Ramos (cell line): Measurements from ENCODE around the gene TMEM238L.

Source experiments
- in situ Hi-C: fragments of 300-500 bp; cut with MboI; formaldehyde crosslinking; loops from one replicate; pipeline ENCODE4 v1.14.3; 2022; ENCODE audit warnings: low sequenced_read_pairs; ENCODE audit not compliant: unreplicated experiment

TMEM238L gene

DNA sequence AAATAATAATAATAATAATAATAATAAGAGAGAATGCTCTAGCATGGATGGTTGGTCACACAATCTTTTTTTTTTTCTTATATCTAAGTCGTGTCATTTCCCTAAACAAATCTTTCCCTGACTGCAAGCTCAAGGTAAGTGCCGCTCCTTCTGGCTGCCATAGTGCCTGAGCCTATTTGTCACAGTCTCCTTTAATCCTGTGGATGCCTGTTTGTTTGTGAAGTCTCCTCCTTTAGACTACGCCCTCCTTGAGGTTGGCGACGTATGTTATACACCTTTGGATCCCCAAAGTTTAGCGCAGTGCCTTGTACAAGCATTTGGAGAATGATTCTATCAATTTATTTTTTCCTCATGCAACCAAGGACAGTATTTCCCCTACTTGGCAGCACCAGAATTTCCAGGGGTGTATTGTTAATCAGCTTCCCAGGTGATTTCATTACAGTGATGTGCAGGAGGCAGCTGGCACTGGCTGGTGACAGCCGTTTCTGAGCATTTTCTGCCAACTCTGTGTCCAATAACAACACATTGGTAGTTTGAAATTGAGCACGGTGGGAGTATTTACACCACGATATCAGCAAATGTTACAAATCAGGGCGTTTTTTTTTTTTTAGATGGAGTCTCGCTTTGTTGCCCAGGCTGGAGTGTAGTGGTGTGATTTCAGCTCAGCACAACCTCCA lies 26.6 kb downstream of the TMEM238L start:
- in situ Hi-C loops, result no loop called here

DNA sequence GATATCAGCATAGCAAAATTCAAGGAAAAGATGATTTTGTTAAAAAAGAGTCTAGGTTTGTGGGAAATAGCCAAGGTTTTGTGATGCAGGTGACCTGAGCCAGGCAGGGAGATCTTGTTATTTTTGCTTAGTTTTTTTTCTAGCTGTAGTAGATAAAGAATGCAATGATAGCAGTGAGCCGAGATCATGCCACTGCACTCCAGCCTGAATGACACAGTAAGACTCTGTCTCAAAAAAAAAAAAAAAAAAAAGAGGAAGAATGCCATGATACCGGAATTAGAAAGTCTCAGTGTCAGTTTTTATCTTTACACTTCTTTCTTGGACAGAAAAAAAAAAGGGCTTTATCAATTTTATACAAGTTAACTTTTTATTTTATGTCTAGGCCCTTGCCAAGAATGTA lies 27.5 kb downstream of the TMEM238L start:
- in situ Hi-C loops, result no loop called here

- in situ Hi-C loops, result no loop called here
Measured at GRCh38 chr17:10775740-10776356, 28.1 kb downstream of the TMEM238L start.

- in situ Hi-C loops, result no loop called here
Measured at GRCh38 chr17:10775058-10775457, 28.8 kb downstream of the TMEM238L start.

DNA sequence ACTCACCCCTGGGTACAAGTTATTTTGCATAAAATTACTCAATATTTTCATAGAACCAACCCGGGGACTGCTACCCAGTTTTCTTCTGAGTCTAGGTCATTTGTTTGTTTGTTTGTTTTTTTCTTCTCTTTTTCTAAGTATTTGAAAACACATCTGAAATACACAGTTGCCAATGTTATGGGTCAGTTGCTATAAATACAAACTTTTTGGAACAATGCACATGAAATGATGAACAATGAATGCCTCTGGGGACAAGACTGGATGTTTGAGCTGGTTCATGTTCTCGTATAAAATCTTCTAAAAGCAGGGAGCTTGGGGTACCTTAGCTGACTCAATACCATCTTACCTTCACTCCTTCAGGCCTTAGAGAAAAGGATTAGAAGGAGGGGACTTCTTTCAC lies 30.5 kb downstream of the TMEM238L start:
- in situ Hi-C loops, result no loop called here

- in situ Hi-C loops, result no loop called here
Measured at GRCh38 chr17:10772425-10773380, 31.2 kb downstream of the TMEM238L start.

GRCh38 chr17:10771148-10771547 lies 32.8 kb downstream of the TMEM238L start:
- in situ Hi-C loops, result no loop called here

DNA sequence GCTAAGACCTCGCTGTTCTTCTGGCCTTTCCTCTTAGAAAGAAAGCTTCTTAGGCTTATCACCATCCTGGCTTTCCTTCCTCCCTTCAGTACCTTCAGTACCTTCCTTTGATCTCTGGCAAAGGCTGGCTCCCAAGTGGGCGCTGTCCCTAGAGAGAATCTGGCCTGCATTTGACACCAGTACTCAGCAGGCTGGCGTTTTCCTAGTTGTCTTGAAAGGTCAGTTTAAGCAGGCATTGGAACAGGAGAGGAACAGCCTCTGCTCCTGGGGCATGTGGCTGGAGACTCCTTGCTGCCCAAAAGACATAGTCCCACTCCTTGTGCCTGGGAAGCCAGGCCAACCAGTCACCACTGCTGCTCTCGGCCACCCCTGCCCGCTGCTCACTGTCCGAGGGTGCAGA lies 34.1 kb downstream of the TMEM238L start:
- in situ Hi-C loops, result no loop called here

- in situ Hi-C loops, result no loop called here
Measured at GRCh38 chr17:10768750-10769251, 35.1 kb downstream of the TMEM238L start.

GRCh38 chr17:10767232-10767631 lies 36.7 kb downstream of the TMEM238L start:
- in situ Hi-C loops, result no loop called here

DNA sequence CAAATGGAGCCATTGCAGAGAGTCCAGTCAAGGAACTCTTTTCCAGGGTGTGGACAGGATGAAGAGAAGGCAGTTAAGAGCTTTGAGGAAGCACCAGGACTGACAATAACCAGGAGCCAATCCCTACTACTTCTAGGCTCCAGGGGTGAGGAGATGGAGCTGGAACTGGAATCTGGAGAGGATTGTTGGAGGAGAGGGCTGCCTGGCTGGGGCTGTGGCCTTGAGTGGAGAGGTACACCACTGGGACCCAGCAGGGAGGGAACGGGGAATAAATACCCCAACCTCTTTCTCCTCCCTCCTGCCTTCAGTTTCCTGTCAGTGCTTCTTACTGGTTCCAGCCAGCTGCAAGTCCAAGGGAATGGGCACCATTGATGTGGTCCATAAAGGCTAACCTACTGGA lies 41.9 kb downstream of the TMEM238L start:
- in situ Hi-C loops, result no loop called here

- in situ Hi-C loops, result no loop called here
Measured at GRCh38 chr17:10761281-10761680, 42.6 kb downstream of the TMEM238L start.

GRCh38 chr17:10758062-10758461 lies 45.8 kb downstream of the TMEM238L start:
- in situ Hi-C loops, result no loop called here

- in situ Hi-C loops, result no loop called here
Measured at GRCh38 chr17:10757647-10758046, 46.3 kb downstream of the TMEM238L start.

DNA sequence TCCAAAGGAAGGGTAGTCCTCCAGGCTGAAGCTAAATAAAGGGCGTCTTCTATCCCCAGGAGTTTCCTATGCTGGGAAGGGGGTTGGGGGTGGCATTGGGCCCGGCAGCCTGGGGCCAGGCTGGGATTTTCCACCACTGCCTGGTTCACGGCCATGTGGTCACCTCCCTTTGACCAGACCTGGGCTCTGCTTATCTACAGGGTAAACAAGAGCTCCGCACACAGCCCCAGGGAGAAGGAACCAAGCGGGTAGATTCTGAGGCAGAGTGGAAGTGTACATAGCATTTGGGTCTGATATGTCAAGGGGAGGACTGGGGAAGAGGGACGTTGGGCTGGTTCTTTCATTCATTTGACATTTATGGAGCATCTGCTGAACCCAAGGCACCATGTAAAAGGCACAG lies 46.8 kb downstream of the TMEM238L start:
- in situ Hi-C loops, result no loop called here

DNA sequence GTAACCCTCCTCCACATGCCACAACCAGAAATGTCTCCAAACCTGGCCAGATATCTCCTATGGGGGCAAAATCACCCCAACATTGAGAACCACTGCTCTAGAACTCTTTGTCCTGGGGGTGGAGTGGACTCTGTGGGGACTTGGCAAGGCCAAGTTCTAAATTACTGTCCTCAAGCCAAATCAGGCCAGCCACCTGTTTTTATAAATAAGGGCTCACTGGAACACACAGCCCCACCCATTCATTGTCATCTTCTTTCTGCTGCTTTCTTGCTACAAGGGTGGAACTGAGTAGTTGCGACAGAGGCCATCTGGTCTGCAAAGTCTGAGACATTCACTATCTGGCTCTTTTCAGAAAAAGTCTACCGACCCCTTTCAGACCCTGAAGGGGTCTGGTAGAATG lies 47.3 kb downstream of the TMEM238L start:
- in situ Hi-C loops, result no loop called here

- in situ Hi-C loops, result no loop called here
Measured at GRCh38 chr17:10756185-10756584, 47.7 kb downstream of the TMEM238L start.

GRCh38 chr17:10755592-10756127 lies 48.2 kb downstream of the TMEM238L start:
- in situ Hi-C loops, result no loop called here

- in situ Hi-C loops, result no loop called here
Measured at GRCh38 chr17:10754861-10755591, 48.9 kb downstream of the TMEM238L start.

GRCh38 chr17:10754109-10754508 lies 49.8 kb downstream of the TMEM238L start:
- in situ Hi-C loops, result no loop called here
